Neural cell (in vitro differentiated cells): ENCODE results near the gene TUBAL3. TPM values are rescaled to one million over a fixed set of nuclear protein-coding genes. Genes with fewer than 3 reads are reported as not detected.

Experiments used
- H2AFZ ChIP-seq: fragments of 200-600, 300-800 bp; sonication (generic), shearing (Covaris generic); 2 replicates; pipeline ENCODE4 v1.6.0; 2014; ENCODE audit warnings: low read depth, mild to moderate bottlenecking, antibody characterized with exemption, low read length, moderate library complexity
- H3F3A ChIP-seq: fragments of 200-600 bp; shearing (Covaris generic); 2 replicates; pipeline ENCODE4 v1.6.1; 2016; ENCODE audit warnings: mild to moderate bottlenecking, moderate library complexity, mixed read lengths, antibody characterized with exemption, low read length; ENCODE audit not compliant: insufficient read depth, poor library complexity, severe bottlenecking
- H3K27ac ChIP-seq: fragments of 200-600, 300-800 bp; sonication (generic), shearing (Covaris generic); 2 replicates; pipeline ENCODE4 v1.5.1; 2014; ENCODE audit warnings: mild to moderate bottlenecking, low read length, moderate library complexity
- H3K27me3 ChIP-seq: fragments of 300-800, 200-600 bp; sonication (generic), shearing (Covaris generic); 2 replicates; pipeline ENCODE4 v1.6.0; 2014; ENCODE audit warnings: mild to moderate bottlenecking, low read depth, low read length, moderate library complexity; ENCODE audit not compliant: insufficient read depth
- H3K36me3 ChIP-seq: fragments of 300-800, 200-600 bp; sonication (generic), shearing (Covaris generic); 2 replicates; pipeline ENCODE4 v1.5.1; 2014; ENCODE audit warnings: mild to moderate bottlenecking, antibody characterized with exemption, low read length, moderate library complexity; ENCODE audit not compliant: insufficient read depth
- H3K4me2 ChIP-seq: fragments of 300-800, 200-600 bp; sonication (generic), shearing (Covaris generic); 2 replicates; pipeline ENCODE4 v1.6.0; 2014; ENCODE audit warnings: mild to moderate bottlenecking, low read length
- H3K4me3 ChIP-seq: fragments of 300-800, 200-600 bp; sonication (generic), shearing (Covaris generic); 2 replicates; pipeline ENCODE4 v1.5.1; 2014; ENCODE audit warnings: mild to moderate bottlenecking, low read length, moderate library complexity
- H3K79me2 ChIP-seq: fragments of 200-600 bp; shearing (Covaris generic); replicated peaks from 2 replicates; pipeline ENCODE4 v1.6.0; 2014; ENCODE audit warnings: mild to moderate bottlenecking, low read length, moderate library complexity; ENCODE audit not compliant: insufficient read depth
- H3K9ac ChIP-seq: fragments of 300-800, 200-600 bp; sonication (generic), shearing (Covaris generic); 2 replicates; pipeline ENCODE4 v1.6.1; 2016; ENCODE audit warnings: mild to moderate bottlenecking, low read length, mixed read lengths
- H3K9me2 ChIP-seq: fragments of 200-600 bp; shearing (Covaris generic); 2 replicates; pipeline ENCODE4 v1.6.1; 2016; ENCODE audit warnings: mild to moderate bottlenecking, low read length, mixed read lengths; ENCODE audit not compliant: insufficient read depth
- H3K9me3 ChIP-seq: fragments of 200-600, 300-800 bp; sonication (generic), shearing (Covaris generic); 2 replicates; pipeline ENCODE4 v1.6.1; 2016; ENCODE audit warnings: mild to moderate bottlenecking, mixed run types, low read length, moderate library complexity, mixed read lengths
- H4K20me1 ChIP-seq: fragments of 200-600 bp; shearing (Covaris generic); 2 replicates; pipeline ENCODE4 v1.6.1; 2016; ENCODE audit warnings: mild to moderate bottlenecking, mixed run types; ENCODE audit not compliant: insufficient read depth
- EP300 ChIP-seq: fragments of 450-650 bp; conservative IDR thresholded peaks from 2 replicates; pipeline ENCODE4 v1.6.1; 2014; ENCODE audit warnings: antibody characterized with exemption, mild to moderate bottlenecking, moderate library complexity; ENCODE audit not compliant: poor library complexity, severe bottlenecking
- EZH2 ChIP-seq: fragments of 200-600, 300-800 bp; shearing (Covaris generic), sonication (generic); IDR thresholded peaks from 2 replicates; pipeline ENCODE4 v1.6.1; 2014; ENCODE audit warnings: antibody characterized with exemption, low read length, borderline replicate concordance, mild to moderate bottlenecking; ENCODE audit not compliant: insufficient read depth, poor library complexity, severe bottlenecking
- MXI1 ChIP-seq: fragments of 450-650 bp; conservative IDR thresholded peaks from 2 replicates; pipeline ENCODE4 v1.6.1; 2014; ENCODE audit warnings: antibody characterized with exemption, mild to moderate bottlenecking; ENCODE audit not compliant: poor library complexity, severe bottlenecking
- POLR2AphosphoS5 ChIP-seq: IDR thresholded peaks from 2 replicates; pipeline ENCODE4 v1.6.1; 2012
- RAD21 ChIP-seq: fragments of 450-650 bp; conservative IDR thresholded peaks from 2 replicates; pipeline ENCODE4 v1.6.1; 2014; ENCODE audit warnings: antibody characterized with exemption, mild to moderate bottlenecking, moderate library complexity
- SMC3 ChIP-seq: fragments of 450-650 bp; conservative IDR thresholded peaks from 2 replicates; pipeline ENCODE4 v1.6.1; 2014; ENCODE audit warnings: antibody characterized with exemption, mild to moderate bottlenecking, moderate library complexity; ENCODE audit not compliant: poor library complexity
- TAF1 ChIP-seq: IDR thresholded peaks from 2 replicates; pipeline ENCODE4 v1.6.1; 2012; ENCODE audit warnings: low read depth
- polyA plus RNA-seq: library from polyadenylated mRNA; depleted of rRNA; stranded (reverse); fragments of >200 nt; gene quantifications from 2 replicates; pipeline ENCODE4 v1.2.3, GENCODE V29; 2014
- TF ChIP-seq, protein P1 (sequence below): fragments of 450-650 bp; IDR thresholded peaks from 2 replicates; pipeline ENCODE4 v1.5.1; 2014; ENCODE audit warnings: antibody characterized with exemption, mild to moderate bottlenecking, moderate library complexity; ENCODE audit not compliant: poor library complexity, severe bottlenecking
- TF ChIP-seq, protein P2 (sequence below): IDR thresholded peaks from 2 replicates; pipeline ENCODE4 v1.6.1; 2012; ENCODE audit warnings: borderline replicate concordance

The TUBAL3 gene
- polyA plus RNA-seq, 1 donor from 2014 or later: not detected

DNA sequence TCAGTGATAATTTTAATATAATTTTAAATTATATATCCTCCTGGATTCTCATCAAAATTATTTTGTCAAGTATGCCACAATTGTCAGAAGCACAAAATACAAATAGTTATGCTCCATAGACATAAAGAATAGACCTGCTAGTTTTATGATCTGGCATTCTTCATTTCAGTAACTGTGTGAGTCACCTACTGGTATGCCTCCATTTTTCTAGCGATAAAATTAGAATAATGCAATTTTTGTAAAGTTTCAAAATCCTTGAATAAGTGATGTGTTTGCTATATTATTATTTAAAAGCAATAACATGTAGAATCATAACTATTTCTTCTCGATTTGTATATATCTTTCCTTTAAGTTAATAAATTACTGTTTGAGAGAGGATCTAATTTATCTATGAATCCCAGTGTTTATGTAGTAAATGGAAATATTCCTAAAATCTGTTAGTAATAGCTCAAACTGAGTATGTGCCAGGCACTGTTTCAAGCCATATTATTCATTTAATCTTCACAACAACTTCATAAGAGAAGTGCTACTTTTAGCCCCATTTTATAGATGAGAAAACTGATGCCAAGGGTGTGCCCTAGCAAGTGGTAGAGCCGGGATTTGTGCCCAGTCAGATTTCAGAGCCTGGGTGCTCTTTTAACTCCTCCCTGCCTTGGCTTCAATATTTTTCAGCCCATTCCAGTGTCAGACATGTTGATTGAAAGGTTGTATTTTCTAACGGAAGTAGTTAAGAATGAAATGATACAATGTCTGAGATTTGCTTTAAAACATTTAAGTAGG, 46.2 kb upstream of the TUBAL3 start:
- TF ChIP-seq, protein P1, sequence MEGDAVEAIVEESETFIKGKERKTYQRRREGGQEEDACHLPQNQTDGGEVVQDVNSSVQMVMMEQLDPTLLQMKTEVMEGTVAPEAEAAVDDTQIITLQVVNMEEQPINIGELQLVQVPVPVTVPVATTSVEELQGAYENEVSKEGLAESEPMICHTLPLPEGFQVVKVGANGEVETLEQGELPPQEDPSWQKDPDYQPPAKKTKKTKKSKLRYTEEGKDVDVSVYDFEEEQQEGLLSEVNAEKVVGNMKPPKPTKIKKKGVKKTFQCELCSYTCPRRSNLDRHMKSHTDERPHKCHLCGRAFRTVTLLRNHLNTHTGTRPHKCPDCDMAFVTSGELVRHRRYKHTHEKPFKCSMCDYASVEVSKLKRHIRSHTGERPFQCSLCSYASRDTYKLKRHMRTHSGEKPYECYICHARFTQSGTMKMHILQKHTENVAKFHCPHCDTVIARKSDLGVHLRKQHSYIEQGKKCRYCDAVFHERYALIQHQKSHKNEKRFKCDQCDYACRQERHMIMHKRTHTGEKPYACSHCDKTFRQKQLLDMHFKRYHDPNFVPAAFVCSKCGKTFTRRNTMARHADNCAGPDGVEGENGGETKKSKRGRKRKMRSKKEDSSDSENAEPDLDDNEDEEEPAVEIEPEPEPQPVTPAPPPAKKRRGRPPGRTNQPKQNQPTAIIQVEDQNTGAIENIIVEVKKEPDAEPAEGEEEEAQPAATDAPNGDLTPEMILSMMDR: no peak
- TF ChIP-seq RAD21: no peak
- no peak for TF ChIP-seq EP300
- no peak for TF ChIP-seq POLR2AphosphoS5
- no peak for TF ChIP-seq TAF1
- TF ChIP-seq EZH2: no peak
- TF ChIP-seq, protein P2, sequence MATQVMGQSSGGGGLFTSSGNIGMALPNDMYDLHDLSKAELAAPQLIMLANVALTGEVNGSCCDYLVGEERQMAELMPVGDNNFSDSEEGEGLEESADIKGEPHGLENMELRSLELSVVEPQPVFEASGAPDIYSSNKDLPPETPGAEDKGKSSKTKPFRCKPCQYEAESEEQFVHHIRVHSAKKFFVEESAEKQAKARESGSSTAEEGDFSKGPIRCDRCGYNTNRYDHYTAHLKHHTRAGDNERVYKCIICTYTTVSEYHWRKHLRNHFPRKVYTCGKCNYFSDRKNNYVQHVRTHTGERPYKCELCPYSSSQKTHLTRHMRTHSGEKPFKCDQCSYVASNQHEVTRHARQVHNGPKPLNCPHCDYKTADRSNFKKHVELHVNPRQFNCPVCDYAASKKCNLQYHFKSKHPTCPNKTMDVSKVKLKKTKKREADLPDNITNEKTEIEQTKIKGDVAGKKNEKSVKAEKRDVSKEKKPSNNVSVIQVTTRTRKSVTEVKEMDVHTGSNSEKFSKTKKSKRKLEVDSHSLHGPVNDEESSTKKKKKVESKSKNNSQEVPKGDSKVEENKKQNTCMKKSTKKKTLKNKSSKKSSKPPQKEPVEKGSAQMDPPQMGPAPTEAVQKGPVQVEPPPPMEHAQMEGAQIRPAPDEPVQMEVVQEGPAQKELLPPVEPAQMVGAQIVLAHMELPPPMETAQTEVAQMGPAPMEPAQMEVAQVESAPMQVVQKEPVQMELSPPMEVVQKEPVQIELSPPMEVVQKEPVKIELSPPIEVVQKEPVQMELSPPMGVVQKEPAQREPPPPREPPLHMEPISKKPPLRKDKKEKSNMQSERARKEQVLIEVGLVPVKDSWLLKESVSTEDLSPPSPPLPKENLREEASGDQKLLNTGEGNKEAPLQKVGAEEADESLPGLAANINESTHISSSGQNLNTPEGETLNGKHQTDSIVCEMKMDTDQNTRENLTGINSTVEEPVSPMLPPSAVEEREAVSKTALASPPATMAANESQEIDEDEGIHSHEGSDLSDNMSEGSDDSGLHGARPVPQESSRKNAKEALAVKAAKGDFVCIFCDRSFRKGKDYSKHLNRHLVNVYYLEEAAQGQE: no peak
- no peak for TF ChIP-seq SMC3
- no peak for TF ChIP-seq MXI1
- Histone ChIP-seq H3K4me2 (no peak overlapping the region), H3K79me2 (no peaks in the 10 kb centered on the region), H3K27ac (no peak overlapping the region), H3F3A (no peaks in the 10 kb centered on the region), H3K9me2 (no peaks in the 10 kb centered on the region), H4K20me1 (no peaks in the 10 kb centered on the region), H3K9me3 (no peaks in the 10 kb centered on the region), H2AFZ (no peak overlapping the region), H3K9ac (no peak overlapping the region), H3K4me3 (no peak overlapping the region), H3K36me3 (peaks cover 5% of the 10 kb centered on the region), H3K27me3 (no peaks in the 10 kb centered on the region)

DNA sequence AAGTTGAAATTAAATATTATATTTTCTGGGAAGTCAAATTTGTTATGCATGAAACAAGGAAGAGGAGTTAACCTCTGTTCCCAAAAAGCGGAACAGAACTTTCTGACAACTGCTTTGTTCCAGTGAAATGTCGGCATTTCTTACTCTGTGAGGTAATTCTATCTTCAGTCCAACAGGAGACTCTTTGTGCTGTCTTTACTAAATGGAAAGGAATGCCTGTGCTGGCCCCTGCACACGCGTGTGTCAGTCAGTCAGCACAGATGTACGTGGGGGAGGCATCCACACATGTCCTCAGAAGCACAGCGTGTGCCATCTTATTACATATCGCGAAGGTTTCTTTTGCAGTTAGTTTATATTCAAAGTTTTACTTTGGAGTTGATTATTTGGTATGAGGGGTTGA, 45.2 kb upstream of the TUBAL3 start:
- Histone ChIP-seq H3K27me3 (no peaks in the 10 kb centered on the region), H3K9me3 (no peaks in the 10 kb centered on the region), H2AFZ (no peak overlapping the region), H3K9ac (no peak overlapping the region), H3K4me3 (no peak overlapping the region), H4K20me1 (no peaks in the 10 kb centered on the region), H3K27ac (no peak overlapping the region), H3K4me2 (no peak overlapping the region), H3K9me2 (no peaks in the 10 kb centered on the region), H3F3A (no peaks in the 10 kb centered on the region), H3K79me2 (no peaks in the 10 kb centered on the region), H3K36me3 (peaks cover 5% of the 10 kb centered on the region)
- TF ChIP-seq POLR2AphosphoS5: no peak
- TF ChIP-seq, protein P2: no peak
- no peak for TF ChIP-seq TAF1
- TF ChIP-seq, protein P1: no peak
- TF ChIP-seq EP300: no peak
- TF ChIP-seq RAD21: no peak
- TF ChIP-seq SMC3: no peak
- no peak for TF ChIP-seq MXI1
- TF ChIP-seq EZH2: no peak
